GM10248 (cell line): ENCODE measurements around the gene FREM3.

ENCODE experiments used
- CTCF ChIA-PET: fragments of 300-600 bp; sonication (Branson Sonifier 250); formaldehyde crosslinking; extraction: SDS; loops from one replicate; lab custom pipeline; 2021; ENCODE audit warnings: antibody characterized with exemption; lab: Yijun Ruan, JAX
- POLR2A ChIA-PET: fragments of 350-650 bp; sonication (Branson Sonifier 250); formaldehyde crosslinking; extraction: SDS; loops from one replicate; lab custom pipeline; 2020; ENCODE audit warnings: antibody characterized with exemption; lab: Yijun Ruan, JAX
- DNase-seq: peaks from one replicate; pipeline ENCODE4 v3.0.0; 2012; ENCODE audit errors: extremely low spot score
- CTCF ChIP-seq: IDR thresholded peaks from 2 replicates; pipeline ENCODE4 v1.5.1; 2012; ENCODE audit warnings: mild to moderate bottlenecking, low read depth; ENCODE audit errors: extremely low read depth, missing control alignments, control extremely low read depth

FREM3 gene

GRCh38 chr4:143555676-143556075 is 144.8 kb downstream of the FREM3 start:
- POLR2A ChIA-PET, result no interaction called here
- no peak for TF ChIP-seq CTCF
- DNase-seq, result no peak
- CTCF ChIA-PET, result interaction anchor here (0.8 to 1.3 kb wide), 2 partner anchors 9 to 14 kb away, joined by 3 read pairs; no protein-coding TSS in a partner anchor

DNA sequence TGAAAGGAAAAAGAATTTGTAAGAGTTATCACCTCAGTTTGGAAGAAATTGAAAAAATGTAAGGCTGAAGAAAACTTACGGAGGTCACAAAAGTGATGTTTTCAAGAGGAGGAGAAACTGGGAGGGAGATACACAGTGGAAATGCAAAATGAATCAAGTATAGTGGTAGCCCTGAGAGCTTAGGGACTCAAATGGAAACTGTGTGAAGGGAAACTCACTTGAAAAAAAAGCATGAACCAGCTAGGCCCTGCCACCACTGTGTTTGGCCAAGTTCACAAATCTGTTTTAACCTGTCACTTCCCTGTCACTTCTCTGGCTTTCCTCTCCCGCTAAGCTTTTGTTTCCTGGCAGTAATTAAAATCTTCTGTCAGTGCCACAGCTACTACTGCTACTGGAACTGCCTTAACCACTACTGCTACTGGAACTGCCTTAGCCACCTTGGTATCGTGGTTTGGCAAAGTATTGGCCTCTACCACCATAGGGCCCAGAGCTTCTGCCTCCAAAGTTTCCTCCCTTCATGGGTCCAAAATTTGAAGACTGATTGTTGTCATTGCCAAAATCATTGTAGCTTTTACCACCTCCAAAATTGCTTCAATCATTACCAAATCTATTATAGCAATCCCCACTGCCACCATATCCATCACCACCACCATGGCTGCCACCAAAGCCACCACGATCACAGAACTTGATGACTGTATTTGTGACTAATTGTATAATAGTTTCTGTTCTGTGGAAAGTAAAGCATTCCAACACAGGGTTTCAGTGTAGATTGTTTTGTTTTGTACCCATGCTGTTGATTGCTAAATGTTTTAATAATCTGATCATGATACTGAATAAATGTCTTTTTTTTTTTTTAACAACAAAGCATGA is 145.5 kb downstream of the FREM3 start:
- ChIA-PET CTCF (interaction anchor here (0.8 to 1.3 kb wide), 2 partner anchors 8 to 15 kb away, joined by 3 read pairs; no protein-coding TSS in a partner anchor), POLR2A (interaction anchor here (0.6 kb wide), 1 partner anchor 1928 kb away, joined by 3 read pairs; no protein-coding TSS in a partner anchor)
- DNase-seq, result peak; percentile 40
- no peak for TF ChIP-seq CTCF

DNA sequence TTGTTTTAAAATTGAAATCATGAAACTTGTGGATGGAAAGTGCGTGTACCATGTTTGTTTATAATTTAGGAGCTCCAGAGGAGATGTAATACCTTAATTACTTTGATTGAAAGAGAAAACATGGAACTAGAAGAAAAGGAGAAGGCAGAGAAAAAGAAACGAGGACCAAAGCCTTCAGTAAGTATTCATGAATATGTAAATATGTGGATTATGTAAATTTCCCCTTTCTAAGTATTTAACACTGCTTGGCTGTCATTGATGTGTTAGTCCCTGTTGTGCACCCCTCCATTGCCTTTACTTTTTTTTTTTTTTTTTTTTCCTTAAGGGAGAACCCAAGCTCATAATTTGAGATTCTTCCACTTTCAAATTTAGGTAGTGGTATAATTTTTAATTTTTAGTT is 150.5 kb downstream of the FREM3 start:
- ChIA-PET CTCF (interaction anchor here (0.7 to 5.6 kb wide), 2 partner anchors 8 to 19 kb away, joined by 3 to 25 read pairs; no protein-coding TSS in a partner anchor), POLR2A (no interaction called here)
- no peak for DNase-seq
- no peak for TF ChIP-seq CTCF

GRCh38 chr4:143539670-143540023 is 160.8 kb downstream of the FREM3 start:
- POLR2A ChIA-PET, result no interaction called here
- CTCF ChIA-PET, result no interaction called here

GRCh38 chr4:143538979-143539669 is 161.4 kb downstream of the FREM3 start:
- TF ChIP-seq CTCF, result no peak
- ChIA-PET POLR2A (no interaction called here), CTCF (no interaction called here)
- no peak for DNase-seq

More at GRCh38 chr4:143539670-143540023, 160.8 kb downstream of the FREM3 start:
- DNase-seq, result no peak
- TF ChIP-seq CTCF, result no peak

DNA sequence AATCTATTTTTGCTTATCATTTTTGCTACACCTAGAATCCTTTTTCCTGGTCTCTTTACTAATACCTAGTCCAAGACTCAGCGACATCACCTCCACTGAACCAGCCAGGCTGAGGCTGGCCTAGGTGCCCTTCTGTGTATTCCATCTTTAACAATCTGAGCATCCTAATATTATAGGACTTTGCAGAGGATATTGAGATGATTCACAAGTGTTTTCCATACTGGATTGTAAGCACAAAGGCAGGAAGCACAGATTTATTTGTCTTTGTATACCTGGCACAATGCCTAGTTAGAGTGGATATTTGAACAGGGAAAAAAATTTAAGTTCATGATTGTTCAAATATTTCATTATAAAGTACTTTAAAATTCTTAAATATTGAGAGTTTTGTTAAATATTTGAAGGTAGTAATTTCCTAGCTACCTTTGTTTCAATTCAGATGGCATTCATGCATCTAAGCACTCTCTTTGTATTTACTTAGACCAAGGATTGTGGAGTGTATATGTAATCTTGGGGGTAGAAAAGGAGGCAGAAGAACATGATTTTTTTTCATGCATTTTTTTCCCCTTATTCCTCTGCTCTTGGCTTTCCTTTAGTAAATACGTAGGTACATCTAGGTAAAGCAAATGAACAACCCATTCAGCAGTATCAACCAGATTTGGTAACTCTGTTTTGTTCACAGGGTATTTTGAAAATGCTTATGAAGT is 168.5 kb downstream of the FREM3 start:
- no peak for DNase-seq
- ChIA-PET CTCF (interaction anchor here (0.7 to 4.3 kb wide), 7 partner anchors 9 to 156 kb away, joined by 3 to 25 read pairs (median 5); no protein-coding TSS in a partner anchor), POLR2A (no interaction called here)
- no peak for TF ChIP-seq CTCF
